Esophagus muscularis mucosa (tissue), 4 donors: ENCODE data around the gene GTF2F2.

ENCODE experiments used
- EP300 ChIP-seq: sonication (generic); formaldehyde crosslinking; IDR thresholded peaks from one replicate; pipeline ENCODE4 v1.6.1; 2017; ENCODE audit warnings: antibody characterized with exemption
- POLR2A ChIP-seq: fragments of 450-650 bp; IDR thresholded peaks from one replicate; pipeline ENCODE4 v1.6.1; 2017; ENCODE audit warnings: antibody characterized with exemption, moderate library complexity, mild to moderate bottlenecking, low read depth
- POLR2AphosphoS5 ChIP-seq, 2 donors: sonication (generic); formaldehyde crosslinking; IDR thresholded peaks; one replicate each; pipeline ENCODE4 v1.6.1; 2017; ENCODE audit warnings: antibody characterized with exemption in 2 of 2
- TF ChIP-seq, protein P1 (sequence below), 3 experiments: fragments of 200-600 bp in 2 of 3; fragments of 450-650 bp in 1 of 3; sonication (generic) in 2 of 3; IDR thresholded peaks; one replicate each; pipeline ENCODE4 v1.5.1; 2017 to 2019; ENCODE audit warnings: antibody characterized with exemption in 3 of 3, mild to moderate bottlenecking in 2 of 3, moderate library complexity in 1 of 3

DNA sequence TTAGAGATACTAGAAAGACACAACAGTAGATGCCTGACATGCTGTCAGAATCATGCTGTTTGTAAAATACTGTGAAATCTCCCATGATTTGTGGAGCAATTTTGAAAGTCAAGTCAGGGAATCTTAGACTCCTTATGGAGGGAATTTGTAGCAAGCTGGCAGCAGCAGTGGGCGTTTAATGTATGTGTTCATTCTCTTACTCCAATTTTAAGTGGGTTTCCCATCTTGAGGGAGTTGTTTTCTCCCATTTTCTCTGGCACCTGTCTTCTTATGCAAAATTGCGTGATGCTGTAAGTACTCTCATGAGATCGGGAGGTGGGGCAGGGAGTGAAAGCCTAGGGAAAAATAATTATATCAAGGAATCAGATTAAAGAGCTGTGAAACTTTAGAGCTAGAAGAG lies 16.0 kb upstream of the GTF2F2 start:
- no peak for TF ChIP-seq POLR2A
- TF ChIP-seq POLR2AphosphoS5 (IDR thresholded peaks at IDR 0.05): no peak
- TF ChIP-seq, protein P1, sequence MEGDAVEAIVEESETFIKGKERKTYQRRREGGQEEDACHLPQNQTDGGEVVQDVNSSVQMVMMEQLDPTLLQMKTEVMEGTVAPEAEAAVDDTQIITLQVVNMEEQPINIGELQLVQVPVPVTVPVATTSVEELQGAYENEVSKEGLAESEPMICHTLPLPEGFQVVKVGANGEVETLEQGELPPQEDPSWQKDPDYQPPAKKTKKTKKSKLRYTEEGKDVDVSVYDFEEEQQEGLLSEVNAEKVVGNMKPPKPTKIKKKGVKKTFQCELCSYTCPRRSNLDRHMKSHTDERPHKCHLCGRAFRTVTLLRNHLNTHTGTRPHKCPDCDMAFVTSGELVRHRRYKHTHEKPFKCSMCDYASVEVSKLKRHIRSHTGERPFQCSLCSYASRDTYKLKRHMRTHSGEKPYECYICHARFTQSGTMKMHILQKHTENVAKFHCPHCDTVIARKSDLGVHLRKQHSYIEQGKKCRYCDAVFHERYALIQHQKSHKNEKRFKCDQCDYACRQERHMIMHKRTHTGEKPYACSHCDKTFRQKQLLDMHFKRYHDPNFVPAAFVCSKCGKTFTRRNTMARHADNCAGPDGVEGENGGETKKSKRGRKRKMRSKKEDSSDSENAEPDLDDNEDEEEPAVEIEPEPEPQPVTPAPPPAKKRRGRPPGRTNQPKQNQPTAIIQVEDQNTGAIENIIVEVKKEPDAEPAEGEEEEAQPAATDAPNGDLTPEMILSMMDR (IDR thresholded peaks at IDR 0.05): no peak
- no peak for TF ChIP-seq EP300
